HTR-8/SVneo (cell line): ENCODE results near the gene SERP1.
A peak's percentile ranks its signal among the peaks of the same experiment; 100 is the strongest.
"Not testable (repeated sequence)": the region's sequence is repeated elsewhere in the genome, so short reads cannot be mapped to it uniquely, and the experiment has no call there.

Experiments used
- DNase-seq: peaks from one replicate; pipeline ENCODE4 v3.0.0; 2011; ENCODE audit warnings: low spot score, mixed read lengths; ENCODE audit not compliant: insufficient read length
- FAIRE-seq: peaks from 2 replicates; lab custom pipeline; 2011; peaks lifted over from hg19 to GRCh38; lab: Jason Lieb, UNC

Gene SERP1

GRCh38 chr3:150540991-150541390, 5.3 kb downstream of the SERP1 start:
- FAIRE-seq: no peak
- DNase-seq: no peak

GRCh38 chr3:150540297-150540696, 6.0 kb downstream of the SERP1 start:
- FAIRE-seq (no peak), DNase-seq (no peak)

- DNase-seq: no peak
- FAIRE-seq: no peak
These were observed 7.7 kb downstream of the SERP1 start for GRCh38 chr3:150538324-150539208.

GRCh38 chr3:150535204-150535603, 11.1 kb downstream of the SERP1 start:
- FAIRE-seq (no peak), DNase-seq (no peak)

GRCh38 chr3:150531775-150532174, 14.5 kb downstream of the SERP1 start:
- no peak for FAIRE-seq
- no peak for DNase-seq

- no peak for DNase-seq
- FAIRE-seq: no peak
These were observed 17.9 kb downstream of the SERP1 start for GRCh38 chr3:150528354-150528797.

- DNase-seq (no peak), FAIRE-seq (no peak)
These were observed 18.6 kb downstream of the SERP1 start for GRCh38 chr3:150527464-150528255.

GRCh38 chr3:150523538-150523937, 22.8 kb downstream of the SERP1 start:
- FAIRE-seq (no peak), DNase-seq (no peak)

- no peak for FAIRE-seq
- no peak for DNase-seq
These were observed 24.8 kb downstream of the SERP1 start for GRCh38 chr3:150521463-150521862.

GRCh38 chr3:150520408-150520807, 25.9 kb downstream of the SERP1 start:
- no peak for DNase-seq
- no peak for FAIRE-seq

- FAIRE-seq: no peak
- DNase-seq: no peak
These were observed 27.3 kb downstream of the SERP1 start for GRCh38 chr3:150519026-150519425.

GRCh38 chr3:150515210-150515609, 31.1 kb downstream of the SERP1 start:
- no peak for DNase-seq
- no peak for FAIRE-seq

- FAIRE-seq (no peak), DNase-seq (no peak)
These were observed 35.0 kb downstream of the SERP1 start for GRCh38 chr3:150511122-150511821.

GRCh38 chr3:150509780-150510179, 36.5 kb downstream of the SERP1 start:
- DNase-seq (no peak), FAIRE-seq (no peak)

GRCh38 chr3:150508401-150508800, 37.9 kb downstream of the SERP1 start:
- FAIRE-seq (no peak), DNase-seq (no peak)

GRCh38 chr3:150504483-150504882, 41.8 kb downstream of the SERP1 start:
- FAIRE-seq (no peak), DNase-seq (no peak)

GRCh38 chr3:150503402-150504099, 42.7 kb downstream of the SERP1 start:
- no peak for DNase-seq
- FAIRE-seq: no peak

GRCh38 chr3:150500960-150501359, 45.3 kb downstream of the SERP1 start:
- not testable (repeated sequence) for FAIRE-seq, DNase-seq

- FAIRE-seq (no peak), DNase-seq (peak; percentile 69)
These were observed 48.3 kb downstream of the SERP1 start for GRCh38 chr3:150497956-150498355.

- peak; percentile 39 for DNase-seq
- FAIRE-seq: no peak
These were observed 50.6 kb downstream of the SERP1 start for GRCh38 chr3:150495563-150496168.
